GM18951 (cell line): ENCODE measurements around the gene CELA1.

Experiments used
- POLR2A ChIP-seq: IDR thresholded peaks from 4 replicates; pipeline ENCODE4 v1.6.1; 2011; ENCODE audit warnings: mild to moderate bottlenecking; ENCODE audit not compliant: insufficient read length, insufficient read depth; ENCODE audit errors: extremely low read depth
- in situ Hi-C: fragments of 300-500 bp; cut with MboI; formaldehyde crosslinking; loops from one replicate; pipeline ENCODE4 v1.12.0; 2022; ENCODE audit warnings: low sequenced_read_pairs, mixed read lengths, inconsistent platforms; ENCODE audit not compliant: unreplicated experiment

CELA1 gene

DNA sequence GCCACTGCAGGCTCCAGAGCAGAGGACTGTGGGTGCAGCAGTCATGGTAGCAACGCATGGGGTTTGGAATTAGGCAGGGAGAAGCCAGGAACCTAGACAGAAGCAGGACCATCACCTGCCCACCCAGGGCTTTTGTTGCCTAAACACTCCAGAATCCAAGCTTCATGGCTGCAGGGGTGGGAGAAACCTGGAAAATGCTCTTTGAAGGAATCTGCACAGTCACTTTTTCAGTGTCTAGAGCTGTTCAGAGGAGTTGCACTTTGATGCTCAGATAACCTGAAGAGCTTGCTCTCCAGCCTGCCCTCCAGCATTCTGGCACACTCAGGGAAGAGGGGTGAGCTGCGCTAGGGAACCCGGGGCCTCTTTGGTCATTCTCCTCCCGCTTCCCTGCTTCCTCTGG lies 1.6 kb upstream of the CELA1 start:
- in situ Hi-C loops, result loop anchor here (25.0 kb wide), 1 partner anchor 286 kb away; no protein-coding TSS in a partner anchor
- no peak for TF ChIP-seq POLR2A

DNA sequence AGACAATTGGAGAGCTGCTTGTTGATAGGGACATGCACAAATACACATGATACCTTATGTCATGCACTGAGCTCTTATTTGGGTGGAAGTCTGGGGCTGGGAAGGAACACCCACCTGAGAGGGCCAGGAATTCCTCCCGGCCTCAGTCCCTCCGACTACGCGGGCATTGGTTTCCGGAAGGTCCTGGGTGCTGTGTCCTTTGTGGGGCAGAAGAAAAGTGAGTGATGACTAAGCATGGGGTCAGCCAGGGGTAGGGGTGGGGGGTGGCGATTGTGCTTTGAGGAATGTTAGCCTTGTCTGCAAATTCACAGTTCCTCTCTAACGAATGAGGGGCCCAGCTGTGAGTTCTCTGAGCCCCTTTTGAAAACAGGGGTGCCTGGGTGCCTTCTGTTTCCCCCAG lies 798 bp downstream of the CELA1 start:
- in situ Hi-C loops, result loop anchor here (25.0 kb wide), 1 partner anchor 283 kb away; no protein-coding TSS in a partner anchor

DNA sequence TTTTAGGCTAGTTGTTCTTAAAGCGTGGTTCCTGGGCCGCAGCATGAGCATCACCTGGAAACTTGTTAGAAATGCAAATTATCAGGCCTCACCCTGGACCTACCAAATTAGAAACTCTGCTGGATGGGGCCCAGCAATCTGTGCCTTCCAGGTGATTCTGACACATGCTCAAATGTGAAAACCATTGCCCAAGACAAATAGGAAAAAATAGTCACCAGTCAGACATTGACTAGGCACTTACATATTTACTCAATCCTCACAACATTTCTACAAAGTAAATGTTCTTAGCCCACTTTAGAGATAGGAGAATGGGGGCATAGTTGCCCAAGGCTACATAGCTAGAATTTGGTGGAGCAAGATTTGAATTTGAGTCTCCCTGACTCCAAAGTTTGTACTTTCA lies 3.3 kb downstream of the CELA1 start:
- in situ Hi-C loops, result loop anchor here (25.0 kb wide), 1 partner anchor 281 kb away; no protein-coding TSS in a partner anchor
- TF ChIP-seq POLR2A, result no peak

More for the DNA sequence above, 798 bp downstream of the CELA1 start:
- TF ChIP-seq POLR2A, result no peak

DNA sequence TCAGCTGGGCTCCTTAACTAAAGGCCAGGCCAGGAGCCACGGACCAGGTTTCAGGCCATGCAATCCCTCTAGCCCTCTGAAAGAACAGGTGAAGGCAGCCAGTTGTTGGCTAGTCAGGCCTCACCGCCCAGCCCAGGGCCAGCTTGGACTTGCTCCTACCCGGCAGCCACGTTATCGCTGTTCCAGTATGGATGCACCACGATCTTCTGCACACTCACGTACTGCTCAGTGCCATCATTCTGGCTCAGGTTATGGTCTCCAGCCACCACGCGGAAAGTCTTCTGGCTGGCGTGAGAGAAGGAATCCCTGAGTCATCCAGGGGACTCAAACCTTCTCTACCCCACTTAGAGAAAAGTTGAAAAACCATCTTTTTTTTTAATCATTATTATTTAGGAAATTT lies 4.1 kb downstream of the CELA1 start:
- in situ Hi-C loops, result loop anchor here (25.0 kb wide), 1 partner anchor 280 kb away; no protein-coding TSS in a partner anchor
- TF ChIP-seq POLR2A, result no peak

DNA sequence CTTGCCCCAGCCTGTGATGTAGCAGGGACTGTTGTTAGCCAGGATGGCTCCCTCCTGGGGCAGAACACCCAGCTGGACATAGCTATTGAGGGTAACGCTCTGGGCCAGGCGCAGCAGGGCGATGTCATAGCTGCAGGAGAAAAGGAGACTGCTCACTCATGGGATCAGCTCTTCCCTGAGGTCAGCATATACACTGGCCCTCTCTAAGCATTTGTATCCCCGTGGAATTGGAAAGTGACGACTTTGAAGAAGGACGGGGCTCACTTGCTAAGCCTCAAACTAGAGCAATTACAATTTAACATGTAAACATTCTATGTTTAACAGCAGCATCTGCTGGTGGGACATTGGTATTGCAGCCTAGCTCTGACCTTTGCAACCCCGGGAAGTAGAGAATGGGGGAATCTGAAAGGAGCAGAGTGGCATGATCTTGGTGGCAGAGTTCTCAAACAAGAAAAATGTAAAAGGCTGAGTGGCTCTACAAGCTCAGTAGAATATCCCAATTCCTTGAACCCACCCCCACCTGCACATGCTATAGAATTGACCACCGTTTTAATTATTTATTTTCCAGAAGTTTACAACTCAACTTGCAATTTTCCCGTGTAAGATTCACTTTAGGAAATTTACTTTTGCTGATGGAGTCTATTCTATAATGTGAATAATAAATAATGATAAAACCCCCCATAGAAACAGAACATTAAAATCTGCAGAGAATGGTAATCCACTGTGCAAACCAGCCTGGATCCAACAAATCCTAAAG lies 5.0 kb downstream of the CELA1 start:
- TF ChIP-seq POLR2A, result no peak
- in situ Hi-C loops, result loop anchor here (25.0 kb wide), 1 partner anchor 279 kb away; no protein-coding TSS in a partner anchor

DNA sequence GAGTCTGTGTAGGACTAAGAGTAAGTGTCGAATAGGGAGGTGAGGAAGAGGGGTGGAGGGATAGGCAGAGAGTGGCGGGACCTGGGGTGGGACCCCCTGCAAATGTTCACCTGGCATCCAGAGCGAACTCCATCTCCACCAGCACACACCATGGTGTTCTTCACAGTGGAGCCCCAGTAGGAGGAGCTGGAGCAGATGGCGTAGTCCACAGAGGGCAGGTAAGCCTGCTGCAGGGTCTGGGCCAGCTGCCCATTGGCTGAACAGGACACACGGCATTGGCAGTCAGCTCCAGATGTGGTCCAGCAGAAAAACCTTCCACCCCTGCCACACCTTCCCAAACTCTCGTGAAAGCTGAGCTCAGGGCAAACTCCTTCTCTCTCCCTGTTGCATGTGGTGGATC lies 6.7 kb downstream of the CELA1 start:
- in situ Hi-C loops, result loop anchor here (25.0 kb wide), 1 partner anchor 277 kb away; no protein-coding TSS in a partner anchor
- no peak for TF ChIP-seq POLR2A

DNA sequence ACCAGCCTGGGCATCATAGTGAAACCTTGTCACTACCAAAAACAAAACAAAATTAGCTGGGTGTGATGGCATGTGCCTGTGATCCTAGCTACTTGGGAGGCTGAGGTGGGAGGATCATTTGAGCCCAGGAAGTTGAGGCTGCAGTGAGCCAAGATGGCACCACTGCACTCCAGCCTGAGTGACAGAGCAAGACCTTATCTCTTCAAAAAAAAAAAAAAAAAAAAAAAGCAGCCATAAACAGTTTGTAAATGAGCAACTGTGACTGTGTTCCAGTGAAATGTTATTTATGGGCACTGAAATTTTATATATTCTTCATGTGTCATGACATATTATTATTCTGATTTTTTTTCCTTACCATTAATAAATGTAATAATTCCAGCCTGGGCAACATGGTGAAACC lies 9.1 kb downstream of the CELA1 start:
- in situ Hi-C loops, result loop anchor here (25.0 kb wide), 1 partner anchor 275 kb away; no protein-coding TSS in a partner anchor

DNA sequence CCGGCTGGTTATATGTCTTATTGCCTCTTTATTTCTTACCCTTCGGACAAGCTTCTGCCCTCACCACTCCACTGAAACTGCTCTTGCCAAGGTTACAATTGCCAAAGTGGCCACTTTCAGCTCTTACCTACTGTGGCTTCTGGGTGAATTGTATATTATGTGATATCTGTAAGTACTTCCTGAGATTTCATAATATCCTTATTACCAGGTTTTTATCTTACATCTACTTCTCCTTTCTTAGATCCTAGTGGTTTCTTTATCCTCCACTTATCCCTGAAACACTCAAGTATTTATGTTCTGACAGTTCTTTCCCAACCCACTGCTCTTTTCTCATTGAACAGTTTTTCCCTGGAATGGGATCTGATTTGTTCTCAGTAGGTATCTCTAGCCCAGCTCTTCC lies 10.5 kb downstream of the CELA1 start:
- no peak for TF ChIP-seq POLR2A
- in situ Hi-C loops, result loop anchor here (25.0 kb wide), 1 partner anchor 274 kb away; no protein-coding TSS in a partner anchor

DNA sequence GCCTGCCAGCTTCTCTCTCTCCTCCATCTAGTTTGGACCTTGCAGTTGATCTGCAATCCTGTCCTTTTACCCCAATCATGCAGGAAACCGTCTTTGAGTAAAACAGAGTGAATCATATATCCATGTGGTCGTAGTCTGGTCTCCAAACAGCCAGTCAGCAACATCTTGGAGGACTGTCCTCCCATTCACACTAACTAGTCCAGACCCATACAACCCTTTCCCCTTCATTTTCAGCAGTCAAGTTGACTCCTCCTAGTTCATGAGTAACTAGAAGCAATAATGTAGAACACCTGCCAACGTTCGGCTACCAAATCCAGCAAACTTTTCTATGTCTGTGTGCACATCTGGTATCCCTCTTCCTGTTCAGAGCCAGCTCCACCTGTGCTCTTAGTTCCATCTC lies 11.7 kb downstream of the CELA1 start:
- in situ Hi-C loops, result loop anchor here (25.0 kb wide), 1 partner anchor 272 kb away; no protein-coding TSS in a partner anchor

DNA sequence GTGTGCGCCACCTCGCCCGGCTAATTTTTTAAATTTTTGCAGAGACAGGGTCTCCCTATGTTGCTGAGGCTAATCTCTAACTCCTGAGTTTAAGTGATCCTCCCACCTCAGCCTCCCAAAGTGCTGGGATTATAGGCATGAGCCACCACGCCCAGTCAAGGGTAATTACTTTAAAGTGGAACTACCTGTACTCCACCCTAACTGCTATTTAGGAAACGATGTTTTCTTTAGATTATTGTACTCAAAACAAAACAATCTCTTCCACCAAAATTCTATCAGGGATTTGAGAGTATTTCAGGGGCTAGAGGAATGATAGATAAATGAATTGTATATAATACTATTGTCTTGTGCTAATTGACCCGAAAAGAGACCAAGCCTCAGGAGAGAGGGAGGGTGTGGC lies 12.9 kb downstream of the CELA1 start:
- in situ Hi-C loops, result loop anchor here (25.0 kb wide), 1 partner anchor 271 kb away; no protein-coding TSS in a partner anchor
- no peak for TF ChIP-seq POLR2A

More for the DNA sequence above, 11.7 kb downstream of the CELA1 start:
- no peak for TF ChIP-seq POLR2A

DNA sequence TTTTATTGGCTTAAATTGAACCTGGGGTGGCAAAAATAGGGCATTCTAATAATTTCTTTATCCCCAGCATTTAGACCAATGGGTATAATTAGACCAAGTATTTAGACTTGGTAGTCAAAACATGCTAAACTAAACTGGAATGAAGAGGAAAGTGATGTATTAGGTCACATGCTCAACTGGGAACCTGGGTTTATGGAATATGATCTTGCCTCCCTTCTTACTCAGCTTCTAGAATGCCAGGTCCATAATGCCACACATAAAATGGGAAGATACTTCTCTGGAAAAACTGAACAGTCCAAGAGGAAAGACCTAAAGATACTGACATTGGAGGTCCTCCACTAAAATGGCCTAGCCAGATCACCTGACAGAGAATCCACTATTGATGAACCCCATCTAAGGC lies 16.3 kb downstream of the CELA1 start:
- TF ChIP-seq POLR2A, result no peak
- in situ Hi-C loops, result loop anchor here (25.0 kb wide), 1 partner anchor 268 kb away; no protein-coding TSS in a partner anchor

DNA sequence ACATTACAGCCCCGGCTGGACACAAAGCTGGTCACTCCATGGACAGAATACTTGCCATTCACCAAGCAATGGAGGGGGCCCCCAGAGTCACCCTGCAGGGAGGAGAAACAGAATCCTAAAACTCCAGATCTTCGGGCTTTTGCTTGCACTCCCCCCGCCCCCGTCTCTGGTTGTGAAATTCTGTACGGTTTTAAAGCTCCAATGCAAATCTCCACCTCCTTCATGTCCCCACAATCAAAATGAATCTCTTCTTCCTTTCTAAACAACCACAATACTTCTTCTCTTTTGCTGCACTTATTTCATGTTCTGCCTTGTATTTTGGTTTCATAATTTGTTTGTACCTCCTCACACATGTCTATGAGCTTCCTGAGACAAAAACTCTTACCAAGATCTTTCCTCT lies 16.7 kb downstream of the CELA1 start:
- in situ Hi-C loops, result loop anchor here (25.0 kb wide), 1 partner anchor 267 kb away; no protein-coding TSS in a partner anchor
- no peak for TF ChIP-seq POLR2A

DNA sequence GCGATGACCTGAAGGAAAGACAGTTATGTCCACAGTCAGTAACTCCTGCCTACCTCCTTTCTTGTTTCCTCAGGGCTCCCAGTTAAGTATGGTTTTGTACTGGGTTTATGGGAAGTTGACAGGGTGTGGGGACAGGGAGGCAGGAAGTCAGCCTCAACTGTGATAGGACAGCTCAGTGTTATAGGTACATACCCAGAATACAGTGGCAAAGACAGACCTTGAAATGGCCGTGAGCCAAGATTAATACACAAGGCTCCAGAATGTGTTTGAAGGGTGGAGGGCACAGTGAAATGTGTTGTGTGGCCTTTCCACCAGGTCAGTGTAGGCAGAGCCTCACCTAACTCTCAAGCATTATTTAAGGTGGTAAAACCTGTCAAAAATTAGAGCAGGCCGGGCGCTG lies 17.9 kb downstream of the CELA1 start:
- TF ChIP-seq POLR2A, result no peak
- in situ Hi-C loops, result loop anchor here (25.0 kb wide), 1 partner anchor 266 kb away; no protein-coding TSS in a partner anchor

DNA sequence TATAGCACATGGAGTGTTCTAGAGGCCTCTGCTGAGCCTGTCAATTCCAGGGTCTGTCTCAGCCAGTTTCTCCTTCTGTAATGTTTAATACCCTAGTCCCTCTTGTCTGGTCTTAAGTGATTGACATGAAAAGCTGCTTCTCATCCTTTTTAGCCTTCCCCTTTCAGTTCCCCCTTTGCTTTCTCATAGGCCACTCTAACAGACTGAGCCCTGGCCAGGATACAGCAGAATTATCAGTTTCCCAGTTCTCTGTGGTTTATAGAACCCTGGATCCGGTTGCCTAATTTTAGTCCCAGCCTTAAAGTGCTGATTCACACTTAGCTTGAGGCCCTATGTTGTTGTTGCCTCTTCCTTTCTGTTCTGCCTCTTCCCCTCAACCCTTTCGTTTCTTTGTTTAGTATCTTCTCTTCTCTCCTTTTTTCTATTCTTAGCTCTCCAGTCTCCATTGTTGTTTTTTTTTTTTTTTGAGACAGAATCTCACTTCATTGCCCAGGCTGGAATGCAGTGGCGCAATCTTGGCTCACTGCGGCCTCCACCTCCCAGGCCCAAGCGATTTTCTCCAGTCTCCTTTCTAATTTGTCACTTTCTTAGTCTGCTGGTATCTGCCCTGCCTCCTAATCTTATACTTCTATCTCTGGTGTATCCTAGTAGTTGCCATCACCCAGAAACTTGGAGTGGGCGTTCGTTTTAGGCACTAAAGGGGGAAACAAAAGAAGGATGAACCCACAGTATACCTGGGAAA lies 19.6 kb downstream of the CELA1 start:
- no peak for TF ChIP-seq POLR2A
- in situ Hi-C loops, result loop anchor here (25.0 kb wide), 1 partner anchor 265 kb away; no protein-coding TSS in a partner anchor
